Brain microvascular endothelial cell (primary cell): ENCODE measurements around the gene TMEM109.

Experiments used
- DNase-seq: peaks from one replicate; pipeline ENCODE4 v3.0.0-alpha.2; 2020
- H3K27ac ChIP-seq: fragments of 250-450 bp; sonication (Bioruptor Pico); 2 replicates; pipeline ENCODE4 v1.5.1; 2020; ENCODE audit warnings: mild to moderate bottlenecking, moderate library complexity
- H3K27me3 ChIP-seq: fragments of 250-450 bp; sonication (Bioruptor Pico); replicated peaks from 2 replicates; pipeline ENCODE4 v1.5.1; 2020; ENCODE audit warnings: mild to moderate bottlenecking
- H3K36me3 ChIP-seq: fragments of 250-450 bp; sonication (Bioruptor Pico); replicated peaks from 2 replicates; pipeline ENCODE4 v1.5.1; 2020; ENCODE audit warnings: mild to moderate bottlenecking
- H3K4me3 ChIP-seq: 2 replicates; pipeline ENCODE4 v1.5.1; 2011; ENCODE audit warnings: low read depth, mild to moderate bottlenecking, control low read depth, low read length, moderate library complexity
- CTCF ChIP-seq: IDR thresholded peaks from 2 replicates; pipeline ENCODE4 v1.5.1; 2011; ENCODE audit warnings: low read depth, mild to moderate bottlenecking, moderate library complexity, low read length, control low read depth, inconsistent platforms; ENCODE audit errors: missing control alignments
- in situ Hi-C: cut with HindIII; loops from 2 replicates; pipeline ENCODE4 v1.10.0; 2017; ENCODE audit warnings: low sequenced_read_pairs, low pct_ligation_motif_present

Gene TMEM109

GRCh38 chr11:60899046-60899936 is 14.7 kb upstream of the TMEM109 start:
- Histone ChIP-seq H3K4me3 (no peak overlapping the region), H3K36me3 (peaks cover 74% of the 10 kb centered on the region), H3K27ac (peak overlapping the region; percentile 39), H3K27me3 (no peaks in the 10 kb centered on the region)
- TF ChIP-seq CTCF = peak; percentile 97
- DNase-seq = peak; percentile 68
- in situ Hi-C loops = no loop called here

- Histone ChIP-seq H3K27ac (no peak overlapping the region), H3K27me3 (no peaks in the 10 kb centered on the region), H3K4me3 (no peak overlapping the region), H3K36me3 (peaks cover 68% of the 10 kb centered on the region)
- no peak for TF ChIP-seq CTCF
- in situ Hi-C loops = loop anchor here (10.0 kb wide), 1 partner anchor 125 kb away; no protein-coding TSS in a partner anchor
- DNase-seq = no peak
Observed at GRCh38 chr11:60899977-60900376, 14.0 kb upstream of the TMEM109 start.

DNA sequence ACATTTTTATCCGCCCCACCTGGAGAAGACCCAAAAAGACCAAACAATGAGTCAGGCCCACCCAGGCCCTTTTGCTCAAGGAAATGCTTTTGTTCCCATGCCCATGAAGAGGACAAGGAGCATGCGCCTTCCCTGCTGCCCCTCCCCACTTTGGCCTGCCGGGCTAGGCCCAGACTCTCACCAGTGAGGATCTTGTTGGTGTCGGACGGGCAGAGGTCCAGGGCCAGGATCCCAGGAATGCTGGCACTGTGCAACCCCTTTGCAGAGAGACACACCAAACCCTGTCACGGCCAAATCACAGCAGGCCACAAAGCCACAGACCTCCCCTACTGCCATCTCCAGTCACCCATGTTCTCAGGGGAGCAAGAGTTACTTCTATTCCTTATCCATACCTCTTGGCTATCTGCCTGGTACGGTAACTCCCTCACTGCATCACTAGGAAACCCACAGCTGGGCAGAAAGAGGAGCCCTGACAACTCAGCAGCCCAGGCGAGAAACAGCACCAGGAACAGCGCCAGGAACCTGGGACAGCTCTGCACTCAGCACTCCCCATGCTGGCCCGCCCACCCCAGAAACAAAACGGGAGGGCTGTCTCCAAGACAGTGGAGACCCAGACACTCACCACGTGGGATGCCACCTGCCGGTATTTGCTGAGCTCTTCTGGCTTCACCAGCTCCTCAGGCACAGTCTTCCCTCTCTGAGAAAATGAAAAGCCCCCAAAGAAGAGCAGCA is 13.1 kb upstream of the TMEM109 start:
- Histone ChIP-seq H3K4me3 (no peak overlapping the region), H3K36me3 (peaks cover 64% of the 10 kb centered on the region), H3K27ac (no peak overlapping the region), H3K27me3 (no peaks in the 10 kb centered on the region)
- TF ChIP-seq CTCF = no peak
- DNase-seq = no peak
- in situ Hi-C loops = loop anchor here (10.0 kb wide), 1 partner anchor 126 kb away; no protein-coding TSS in a partner anchor

DNA sequence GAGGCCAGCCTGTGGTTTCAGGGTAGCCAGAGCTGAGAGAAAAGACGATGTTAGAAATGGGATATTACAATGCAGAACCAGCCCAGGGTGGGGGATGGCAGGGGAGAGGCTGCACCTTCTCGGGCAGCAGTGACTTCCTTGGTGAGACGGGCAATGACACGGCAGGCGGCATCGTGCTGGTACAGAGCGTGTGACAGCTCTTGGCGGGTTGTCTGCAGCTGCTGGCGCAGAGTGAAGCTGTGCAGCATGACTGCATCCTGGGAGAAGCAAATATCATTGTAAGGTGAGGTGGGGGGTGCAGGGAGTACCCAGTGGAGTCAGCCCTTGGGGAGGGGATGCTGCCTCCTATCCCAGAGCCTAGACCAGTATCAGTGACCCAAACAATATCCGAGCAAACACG is 11.3 kb upstream of the TMEM109 start:
- Histone ChIP-seq H3K36me3 (peaks cover 46% of the 10 kb centered on the region), H3K27me3 (no peaks in the 10 kb centered on the region), H3K4me3 (no peak overlapping the region), H3K27ac (no peak overlapping the region)
- no peak for DNase-seq
- in situ Hi-C loops = loop anchor here (10.0 kb wide), 1 partner anchor 128 kb away; no protein-coding TSS in a partner anchor
- no peak for TF ChIP-seq CTCF

DNA sequence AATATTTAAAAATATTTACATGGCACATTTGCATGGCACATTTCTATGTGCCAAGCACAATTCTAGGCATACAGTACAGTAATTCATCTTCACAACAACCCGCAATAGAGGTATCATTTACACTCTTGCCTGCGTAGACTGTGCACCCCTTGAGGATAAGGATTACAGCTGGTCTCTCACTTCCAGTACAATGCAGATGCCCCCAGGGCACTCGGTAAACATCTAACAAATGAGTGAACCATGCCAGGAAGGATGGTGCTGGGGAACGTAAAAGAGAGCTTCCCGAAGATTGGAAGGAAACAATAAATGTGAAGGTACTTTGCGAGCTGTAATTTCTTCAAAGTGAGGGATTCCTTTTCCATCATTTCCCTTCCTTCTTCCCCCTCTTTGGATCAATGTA is 8.9 kb upstream of the TMEM109 start:
- TF ChIP-seq CTCF = no peak
- no peak for DNase-seq
- Histone ChIP-seq H3K27me3 (no peaks in the 10 kb centered on the region), H3K27ac (peak overlapping the region; percentile 83), H3K36me3 (peaks cover 26% of the 10 kb centered on the region), H3K4me3 (peak overlapping the region; percentile 83)
- in situ Hi-C loops = loop anchor here (10.0 kb wide), 1 partner anchor 130 kb away; no protein-coding TSS in a partner anchor
